Measurements from ENCODE around the gene DFFB. TPM values are rescaled to one million over a fixed set of nuclear protein-coding genes. Genes with fewer than 3 reads are reported as not detected.
A peak's percentile ranks its signal among the peaks of the same experiment; 100 is the strongest.

The DFFB gene
- total RNA-seq, 4 donors from 2014 or later: 0.51 to 17.9 (median 9.3) TPM

DNA sequence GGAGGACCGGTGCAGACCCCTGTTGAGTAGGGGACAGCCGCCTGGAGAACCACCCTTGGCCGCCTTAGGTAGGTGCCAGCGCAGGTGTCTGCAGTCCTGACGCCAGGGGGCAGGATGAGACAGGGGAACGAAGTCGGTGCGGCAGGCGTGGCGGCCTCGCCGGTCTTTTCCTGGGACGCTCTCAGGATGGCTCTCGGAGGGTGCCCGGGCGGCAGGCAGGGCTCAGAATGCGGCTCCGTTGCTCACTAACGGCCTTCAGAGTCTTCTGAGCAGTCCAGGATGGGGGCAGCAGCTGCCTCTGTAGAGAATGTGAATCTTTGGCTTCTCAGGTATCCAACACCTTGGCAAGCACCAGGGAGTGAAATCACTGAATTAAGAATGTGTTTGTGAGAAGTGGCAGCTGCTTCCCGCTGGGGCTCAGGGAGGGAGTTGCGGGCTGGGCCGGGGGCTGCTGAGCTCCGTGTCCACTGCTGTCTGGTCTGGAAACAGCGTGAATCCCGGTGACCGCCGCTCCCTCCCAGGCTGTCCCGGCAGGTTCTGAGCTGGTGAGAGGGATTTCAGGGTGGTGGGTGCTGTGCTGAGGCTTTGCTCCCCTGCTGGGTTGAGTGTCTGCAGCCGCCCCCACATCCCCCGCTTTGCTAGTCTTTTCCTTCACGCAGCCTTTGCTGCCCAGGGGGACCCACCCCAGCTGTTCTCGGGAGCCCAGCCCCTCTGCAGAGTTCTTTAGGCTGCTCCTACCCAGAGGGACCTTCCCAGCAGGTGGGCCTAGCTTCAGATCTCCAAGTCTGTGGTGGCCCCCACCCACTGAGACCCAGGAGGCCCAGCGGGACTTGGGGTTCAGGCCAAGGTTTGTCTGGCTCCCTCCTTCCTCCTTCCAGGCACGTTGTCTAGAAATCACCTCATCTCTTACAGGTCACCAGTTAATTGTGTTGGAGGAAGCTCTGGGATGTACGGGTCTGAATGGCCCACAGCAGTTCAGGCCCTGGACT lies 53.9 kb downstream of the DFFB start:
- intact Hi-C loops (cut with DNase I; ENCODE audit: low total_unique reads): no loop called here
- H3K4me1 ChIP-seq: no peaks in the 10 kb centered on the region
- H3K36me3 ChIP-seq: no peaks in the 10 kb centered on the region
- no peak overlapping the region for H3K4me3 ChIP-seq
- DNase-seq: peak in 1 of 2 donors; percentile 52
- no peak overlapping the region for H3K27ac ChIP-seq
- TF ChIP-seq POLR2A (IDR thresholded peaks at IDR 0.05): no peak
- TF ChIP-seq, protein P1, sequence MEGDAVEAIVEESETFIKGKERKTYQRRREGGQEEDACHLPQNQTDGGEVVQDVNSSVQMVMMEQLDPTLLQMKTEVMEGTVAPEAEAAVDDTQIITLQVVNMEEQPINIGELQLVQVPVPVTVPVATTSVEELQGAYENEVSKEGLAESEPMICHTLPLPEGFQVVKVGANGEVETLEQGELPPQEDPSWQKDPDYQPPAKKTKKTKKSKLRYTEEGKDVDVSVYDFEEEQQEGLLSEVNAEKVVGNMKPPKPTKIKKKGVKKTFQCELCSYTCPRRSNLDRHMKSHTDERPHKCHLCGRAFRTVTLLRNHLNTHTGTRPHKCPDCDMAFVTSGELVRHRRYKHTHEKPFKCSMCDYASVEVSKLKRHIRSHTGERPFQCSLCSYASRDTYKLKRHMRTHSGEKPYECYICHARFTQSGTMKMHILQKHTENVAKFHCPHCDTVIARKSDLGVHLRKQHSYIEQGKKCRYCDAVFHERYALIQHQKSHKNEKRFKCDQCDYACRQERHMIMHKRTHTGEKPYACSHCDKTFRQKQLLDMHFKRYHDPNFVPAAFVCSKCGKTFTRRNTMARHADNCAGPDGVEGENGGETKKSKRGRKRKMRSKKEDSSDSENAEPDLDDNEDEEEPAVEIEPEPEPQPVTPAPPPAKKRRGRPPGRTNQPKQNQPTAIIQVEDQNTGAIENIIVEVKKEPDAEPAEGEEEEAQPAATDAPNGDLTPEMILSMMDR (IDR thresholded peaks at IDR 0.05): peak; percentile 48 to 74 (median 67)
- no peaks in the 10 kb centered on the region for H3K27me3 ChIP-seq
- no peaks in the 10 kb centered on the region for H3K9me3 ChIP-seq

DNA sequence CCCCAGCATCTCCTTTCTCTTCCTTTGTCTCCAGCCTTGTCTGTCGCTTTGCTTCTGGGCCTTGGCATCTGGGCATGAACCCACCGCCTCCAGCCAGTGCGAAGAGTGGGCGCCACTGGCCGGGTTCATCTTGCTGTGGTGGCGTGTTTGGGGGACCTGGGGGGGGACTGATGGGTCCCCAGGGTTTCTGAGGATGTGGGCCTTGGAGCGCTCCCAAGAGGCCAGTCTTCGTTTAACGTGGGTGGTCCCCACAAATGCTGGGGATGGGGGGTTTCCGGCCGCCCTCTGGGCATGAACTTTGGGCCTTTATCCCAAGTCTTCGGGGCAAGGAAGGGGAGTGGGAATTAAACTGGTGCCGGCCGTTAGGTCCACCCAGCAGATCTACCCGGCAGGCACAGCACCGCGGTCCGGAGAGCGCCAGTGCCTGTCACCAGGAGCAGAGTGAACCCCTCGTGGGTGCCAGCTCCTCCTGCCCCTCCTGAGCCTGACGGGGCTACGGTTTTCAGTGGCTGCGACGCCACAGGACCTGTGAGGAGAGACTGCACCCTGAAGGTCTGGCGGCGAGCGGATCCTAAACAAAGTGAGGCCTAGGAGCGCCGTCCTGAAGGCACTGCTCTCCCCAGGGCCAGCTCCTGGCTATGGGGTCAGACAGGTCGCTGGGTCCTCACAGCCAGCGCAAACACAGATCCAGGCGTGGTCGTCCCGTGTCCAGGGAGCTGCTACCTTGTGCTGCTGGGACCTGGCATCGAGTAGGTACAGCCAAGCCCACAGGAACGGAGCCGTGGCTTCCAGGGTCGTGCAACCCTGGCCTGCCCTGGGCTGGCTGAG lies 54.9 kb downstream of the DFFB start:
- Histone ChIP-seq H3K4me3 (no peak overlapping the region), H3K27ac (no peak overlapping the region), H3K9me3 (no peaks in the 10 kb centered on the region), H3K27me3 (no peaks in the 10 kb centered on the region), H3K4me1 (no peaks in the 10 kb centered on the region), H3K36me3 (no peaks in the 10 kb centered on the region)
- intact Hi-C loops (cut with DNase I; ENCODE audit: low total_unique reads): no loop called here
- TF ChIP-seq POLR2A (IDR thresholded peaks at IDR 0.05): no peak
- DNase-seq: no peak

DNA sequence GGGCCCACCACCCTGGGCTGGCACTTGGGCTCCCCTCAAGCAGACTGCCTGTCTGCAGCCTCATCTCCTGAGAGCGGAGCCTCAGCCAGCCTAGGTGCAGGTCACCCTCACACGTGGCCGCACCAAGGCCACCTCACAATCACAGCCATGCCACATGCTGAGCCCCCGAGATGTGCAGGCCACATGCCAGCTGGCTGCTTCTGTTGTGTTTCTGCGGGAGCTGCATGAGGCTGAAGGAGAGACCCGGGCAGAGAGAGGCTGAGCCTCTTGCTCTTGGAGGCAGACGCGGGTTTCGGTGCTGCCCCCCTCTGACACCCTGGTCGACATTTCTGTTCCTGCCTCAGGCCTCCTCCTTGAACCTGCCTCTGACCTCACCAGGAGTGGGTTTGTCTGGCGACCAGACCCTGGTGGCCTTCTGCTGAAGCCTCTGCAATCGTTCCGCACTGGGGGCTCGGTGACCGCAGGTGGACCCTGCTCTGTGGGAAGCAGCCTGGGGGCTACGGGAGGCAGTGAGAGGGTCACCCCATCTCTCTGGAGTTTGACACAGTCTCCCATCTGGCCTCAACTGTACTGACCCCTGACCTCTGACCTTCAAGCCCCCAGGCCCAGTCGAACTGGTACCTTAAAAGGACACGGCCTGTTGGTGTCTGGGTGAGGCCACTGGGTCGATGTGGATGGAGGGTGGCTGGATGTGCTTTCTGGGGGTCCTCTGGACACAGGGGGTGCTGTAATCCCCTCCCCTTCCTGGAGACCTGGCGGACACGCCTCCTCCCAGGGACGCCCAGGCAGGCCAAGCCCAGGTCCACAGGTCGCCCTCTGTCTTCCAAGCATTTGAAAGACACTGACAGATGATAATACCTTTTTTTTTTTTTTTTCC lies 55.8 kb downstream of the DFFB start:
- Histone ChIP-seq H3K4me1 (no peaks in the 10 kb centered on the region), H3K4me3 (no peak overlapping the region), H3K9me3 (no peaks in the 10 kb centered on the region), H3K27ac (no peak overlapping the region), H3K36me3 (no peaks in the 10 kb centered on the region), H3K27me3 (no peaks in the 10 kb centered on the region)
- TF ChIP-seq, protein P1 (IDR thresholded peaks at IDR 0.05): no peak
- no peak for TF ChIP-seq POLR2A (IDR thresholded peaks at IDR 0.05)
- no peak for DNase-seq
- intact Hi-C loops (cut with DNase I; ENCODE audit: low total_unique reads): no loop called here

DNA sequence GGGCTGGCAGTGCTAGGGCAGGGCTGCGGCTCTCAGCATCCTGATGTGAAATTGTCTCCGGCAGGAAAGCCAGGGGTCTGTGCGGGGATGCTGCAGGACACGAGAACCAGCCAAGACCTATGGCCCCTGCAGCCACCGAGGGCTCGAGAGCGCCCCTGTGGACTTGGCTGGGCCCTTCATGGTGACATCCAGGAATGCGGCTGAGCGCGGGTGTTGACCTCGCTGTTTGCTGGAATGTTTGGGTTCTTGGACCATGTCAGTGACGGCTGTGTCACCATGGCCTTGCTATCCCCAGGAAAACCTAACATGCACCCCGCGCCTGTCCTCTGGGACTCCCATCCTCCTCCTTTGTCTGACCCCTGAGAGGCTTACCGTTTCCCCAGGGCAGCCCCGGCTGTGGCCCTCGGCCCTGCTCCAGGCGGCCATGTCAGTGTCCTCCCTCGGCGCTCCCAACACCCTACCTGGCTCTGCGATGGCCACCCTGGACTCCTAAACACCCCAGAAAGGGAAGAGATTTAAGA lies 57.1 kb downstream of the DFFB start:
- TF ChIP-seq, protein P1 (IDR thresholded peaks at IDR 0.05): no peak
- no peak for TF ChIP-seq POLR2A (IDR thresholded peaks at IDR 0.05)
- no peak for DNase-seq
- no peak overlapping the region for H3K4me3 ChIP-seq
- H3K36me3 ChIP-seq: no peaks in the 10 kb centered on the region
- no peaks in the 10 kb centered on the region for H3K9me3 ChIP-seq
- no peak overlapping the region for H3K27ac ChIP-seq
- no peaks in the 10 kb centered on the region for H3K4me1 ChIP-seq
- intact Hi-C loops (cut with DNase I; ENCODE audit: low total_unique reads): no loop called here
- no peaks in the 10 kb centered on the region for H3K27me3 ChIP-seq

DNA sequence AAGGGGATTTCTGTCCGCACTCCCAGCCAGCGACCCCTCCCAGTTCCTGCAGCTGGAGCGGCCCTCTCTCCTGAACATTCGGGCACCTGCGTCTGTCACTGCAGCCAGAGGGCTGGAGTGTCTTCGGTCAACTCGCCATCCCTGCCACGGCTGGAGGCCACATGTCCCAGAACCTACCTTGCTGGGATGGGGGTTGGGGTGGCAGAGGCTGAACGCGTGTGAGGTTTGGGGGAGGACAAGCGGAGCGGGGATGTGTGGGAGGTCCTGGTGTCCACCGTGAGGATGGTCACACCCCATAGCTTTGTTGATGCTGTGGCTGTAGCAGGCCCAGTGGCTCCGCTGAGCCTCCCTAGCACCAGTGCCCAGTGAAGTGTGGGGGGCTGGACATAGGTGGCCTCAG lies 57.6 kb downstream of the DFFB start:
- DNase-seq: no peak
- intact Hi-C loops (cut with DNase I; ENCODE audit: low total_unique reads): no loop called here
- Histone ChIP-seq H3K9me3 (no peaks in the 10 kb centered on the region), H3K4me1 (no peaks in the 10 kb centered on the region), H3K4me3 (no peak overlapping the region), H3K27me3 (no peaks in the 10 kb centered on the region), H3K36me3 (no peaks in the 10 kb centered on the region), H3K27ac (no peak overlapping the region)
- no peak for TF ChIP-seq POLR2A (IDR thresholded peaks at IDR 0.05)
- TF ChIP-seq, protein P1 (IDR thresholded peaks at IDR 0.05): no peak
